Prostate gland (tissue), 2 donors: Measurements from ENCODE around the gene GRID1. TPM values are rescaled to one million over a fixed set of nuclear protein-coding genes. Genes with fewer than 3 reads are reported as not detected.

Experiments used
- DNase-seq: peaks from one replicate; pipeline ENCODE4 v3.0.0-alpha.2; 2019; ENCODE audit warnings: low spot score
- H3K27ac ChIP-seq, 2 donors: fragments of 200-600 bp; sonication (generic); 2 replicates each; pipeline ENCODE4 v1.5.1; 2017 to 2019
- H3K27me3 ChIP-seq: fragments of 200-600 bp; sonication (generic); replicated peaks from 2 replicates; pipeline ENCODE4 v1.5.1; 2019; ENCODE audit not compliant: insufficient read depth
- H3K36me3 ChIP-seq, 2 donors: fragments of 200-600 bp; sonication (generic); 1 replicate in 1 of 2; 2 replicates in 1 of 2; pipeline versions ENCODE4 v1.5.1 to v1.8.1; 2017 to 2019
- H3K4me1 ChIP-seq: fragments of 200-600 bp; sonication (generic); replicated peaks from 2 replicates; pipeline ENCODE4 v1.5.1; 2019
- H3K4me3 ChIP-seq, 2 donors: fragments of 200-600 bp; sonication (generic); 2 replicates each; pipeline ENCODE4 v1.5.1; 2017 to 2019
- H3K9me3 ChIP-seq: fragments of 200-600 bp; sonication (generic); 2 replicates; pipeline ENCODE4 v1.5.1; 2017
- CTCF ChIP-seq, 4 experiments: fragments of 200-600 bp in 2 of 4; fragments of 450-650 bp in 2 of 4; sonication (generic) in 2 of 4; IDR thresholded peaks; 1 replicate in 3 of 4; 2 replicates in 1 of 4; pipeline ENCODE4 v1.5.1; 2016 to 2019; ENCODE audit warnings: antibody characterized with exemption in 4 of 4, mild to moderate bottlenecking in 2 of 4, moderate library complexity in 2 of 4
- POLR2A ChIP-seq: fragments of 450-650 bp; IDR thresholded peaks from one replicate; pipeline ENCODE4 v1.6.1; 2016; ENCODE audit warnings: antibody characterized with exemption, mild to moderate bottlenecking
- POLR2AphosphoS5 ChIP-seq: sonication (generic); formaldehyde crosslinking; IDR thresholded peaks from one replicate; pipeline ENCODE4 v1.6.1; 2017; ENCODE audit warnings: antibody characterized with exemption
- WGBS: methylation state at CpG from one replicate; pipeline ENCODE4 v1.1.5; 2018; 5-methylcytosine and 5-hydroxymethylcytosine counted together
- intact Hi-C: fragments of 100-400 bp; cut with DNase I; formaldehyde crosslinking; loops from one replicate; pipeline ENCODE4 v1.14.2; 2022
- total RNA-seq, 2 donors: library from RNA; depleted of rRNA; stranded (reverse); fragments of >200 nt; gene quantifications; one replicate each; pipeline ENCODE4 v1.1.0, GENCODE V29; 2016

The GRID1 gene
- total RNA-seq, 2 donors from 2014 or later, result 1.0 to 10.0 TPM

- TF ChIP-seq POLR2AphosphoS5 (no peak), CTCF (IDR thresholded peaks at IDR 0.05) (no peak), POLR2A (no peak)
- no peak for DNase-seq
- intact Hi-C loops, result no loop called here
- Histone ChIP-seq H3K36me3 (no peaks in the 10 kb centered on the region), H3K4me3 (no peak overlapping the region), H3K27me3 (no peaks in the 10 kb centered on the region), H3K27ac (no peak overlapping the region), H3K9me3 (no peaks in the 10 kb centered on the region), H3K4me1 (no peaks in the 10 kb centered on the region)
- WGBS, result 88% methylated on average over 1 of the region's 1 CpG
Observed at GRCh38 chr10:85673270-85673669, 693.3 kb downstream of the GRID1 start.

- no peak for DNase-seq
- no peak for TF ChIP-seq POLR2AphosphoS5
- TF ChIP-seq POLR2A, result no peak
- TF ChIP-seq CTCF (IDR thresholded peaks at IDR 0.05), result no peak
- H3K27ac ChIP-seq, result no peak overlapping the region
- no peaks in the 10 kb centered on the region for H3K36me3 ChIP-seq
- no peaks in the 10 kb centered on the region for H3K4me1 ChIP-seq
- H3K4me3 ChIP-seq, result no peak overlapping the region
- WGBS, result 88% methylated on average over 1 of the region's 1 CpG
- no peaks in the 10 kb centered on the region for H3K27me3 ChIP-seq
- intact Hi-C loops, result no loop called here
- H3K9me3 ChIP-seq, result no peaks in the 10 kb centered on the region
Observed at GRCh38 chr10:85671530-85671929, 695.1 kb downstream of the GRID1 start.

GRCh38 chr10:85668522-85668921 is 698.1 kb downstream of the GRID1 start:
- DNase-seq, result no peak
- Histone ChIP-seq H3K27ac (no peak overlapping the region), H3K36me3 (no peaks in the 10 kb centered on the region), H3K4me3 (no peak overlapping the region), H3K4me1 (no peaks in the 10 kb centered on the region), H3K9me3 (no peaks in the 10 kb centered on the region), H3K27me3 (no peaks in the 10 kb centered on the region)
- 95% methylated on average over 1 of the region's 1 CpG for WGBS
- no peak for TF ChIP-seq POLR2A
- no peak for TF ChIP-seq POLR2AphosphoS5
- TF ChIP-seq CTCF (IDR thresholded peaks at IDR 0.05), result no peak
- intact Hi-C loops, result no loop called here

- Histone ChIP-seq H3K27me3 (no peaks in the 10 kb centered on the region), H3K4me1 (no peaks in the 10 kb centered on the region), H3K4me3 (no peak overlapping the region), H3K9me3 (no peaks in the 10 kb centered on the region), H3K27ac (no peak overlapping the region), H3K36me3 (no peaks in the 10 kb centered on the region)
- intact Hi-C loops, result no loop called here
- 38% methylated on average over 5 of the region's 5 CpGs for WGBS
- TF ChIP-seq POLR2AphosphoS5 (no peak), POLR2A (no peak), CTCF (IDR thresholded peaks at IDR 0.05) (no peak)
- DNase-seq, result no peak
Observed at GRCh38 chr10:85667638-85668233, 698.9 kb downstream of the GRID1 start.

- WGBS, result 76% methylated on average over 6 of the region's 6 CpGs
- Histone ChIP-seq H3K36me3 (no peaks in the 10 kb centered on the region), H3K27ac (no peak overlapping the region), H3K4me3 (no peak overlapping the region), H3K9me3 (no peaks in the 10 kb centered on the region), H3K4me1 (no peaks in the 10 kb centered on the region), H3K27me3 (no peaks in the 10 kb centered on the region)
- TF ChIP-seq POLR2A (no peak), CTCF (IDR thresholded peaks at IDR 0.05) (no peak)
- DNase-seq, result no peak
- intact Hi-C loops, result no loop called here
Observed at GRCh38 chr10:85666987-85667386, 699.6 kb downstream of the GRID1 start.
